PC-9 (cell line): ENCODE results near the gene PRDM12.

Source experiments
- CTCF ChIP-seq: fragments of 200-600 bp; sonication (generic); conservative IDR thresholded peaks from 2 replicates; pipeline ENCODE4 v1.6.1; 2017; ENCODE audit warnings: mixed run types, antibody characterized with exemption, mild to moderate bottlenecking, moderate library complexity
- EZH2 ChIP-seq: fragments of 200-600 bp; sonication (generic); IDR thresholded peaks from 2 replicates; pipeline ENCODE4 v1.8.0; 2017; ENCODE audit warnings: antibody characterized with exemption, low read depth

- no peak for TF ChIP-seq CTCF
- no peak for TF ChIP-seq EZH2
Measured at GRCh38 chr9:130689572-130689936, 25.2 kb downstream of the PRDM12 start.
